Measurements from ENCODE around the gene GLP1R. TPM values are rescaled to one million over a fixed set of nuclear protein-coding genes. Genes with fewer than 3 reads are reported as not detected.

Gene GLP1R
- polyA plus RNA-seq, 1 donor (not counting 4 experiments of a cell fraction or from before 2014, with no cell fraction given): not detected

DNA sequence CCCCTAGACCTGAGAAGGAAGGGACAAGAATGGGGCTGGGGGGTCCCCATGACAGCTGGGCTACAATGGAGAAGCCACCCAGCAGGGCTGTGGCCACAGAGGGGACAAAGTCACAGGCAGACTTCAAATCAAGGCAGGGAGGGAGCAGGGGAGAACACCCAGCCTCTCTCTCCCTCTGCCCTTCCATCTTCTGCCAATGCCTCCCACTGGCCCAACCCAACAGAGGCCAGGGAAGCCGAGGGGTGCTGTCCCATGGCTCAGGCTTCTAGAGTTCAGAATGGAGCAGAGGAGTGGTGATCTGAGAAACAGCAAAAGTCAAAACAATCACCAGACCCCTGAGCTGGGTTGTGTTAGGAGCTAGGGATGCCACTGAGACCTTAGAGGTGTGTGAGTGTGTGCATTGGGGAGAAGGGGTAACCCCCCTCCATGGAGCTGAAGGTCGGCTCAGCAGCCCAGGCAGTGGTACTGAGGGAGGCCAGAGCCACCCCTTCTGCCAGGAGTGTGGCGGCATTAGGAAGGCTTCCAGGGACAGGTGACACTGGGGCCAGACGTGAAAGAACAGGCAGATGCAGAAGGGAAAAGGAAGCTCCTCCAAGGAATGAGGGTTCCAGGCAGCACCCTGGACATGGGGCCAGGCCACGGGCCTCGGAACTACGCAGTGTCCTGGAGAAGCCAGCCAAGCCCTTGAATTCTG lies 12.0 kb downstream of the GLP1R start:
- Histone ChIP-seq H3K9ac (ENCODE audit: control insufficient read depth, extremely low read depth, insufficient read depth, low read length) (no peak overlapping the region), H3K27ac (ENCODE audit: control insufficient read depth, insufficient read depth, low read length) (no peak overlapping the region), H3K36me3 (ENCODE audit: control insufficient read depth in 2 of 2, extremely low read depth in 1 of 2, insufficient read depth in 2 of 2, low read length in 2 of 2) (no peaks in the 10 kb centered on the region), H2AFZ (ENCODE audit: control insufficient read depth, low read length) (no peak overlapping the region), H3K4me2 (ENCODE audit: control insufficient read depth, extremely low read depth, insufficient read depth, low read depth, low read length) (no peak overlapping the region), H3K4me1 (ENCODE audit: control insufficient read depth, extremely low read depth, insufficient read depth, low read length) (no peaks in the 10 kb centered on the region), H3K27me3 (ENCODE audit: control insufficient read depth, extremely low read depth, insufficient read depth, low read length) (peaks cover 37% of the 10 kb centered on the region), H3K4me3 (ENCODE audit: control insufficient read depth in 2 of 3, extremely low read depth in 1 of 3, insufficient read depth in 2 of 3, low read depth in 1 of 3, low read length in 3 of 3) (no peak overlapping the region), H4K20me1 (ENCODE audit: control insufficient read depth, extremely low read depth, insufficient read depth, low read length) (no peaks in the 10 kb centered on the region), H3K79me2 (ENCODE audit: control insufficient read depth, insufficient read depth, low read length) (no peaks in the 10 kb centered on the region), H3K9me1 (ENCODE audit: control insufficient read depth, extremely low read depth, insufficient read depth, low read length) (no peaks in the 10 kb centered on the region), H3K9me3 (ENCODE audit: control insufficient read depth, low read depth, low read length) (no peaks in the 10 kb centered on the region)
- TF ChIP-seq, protein P1, sequence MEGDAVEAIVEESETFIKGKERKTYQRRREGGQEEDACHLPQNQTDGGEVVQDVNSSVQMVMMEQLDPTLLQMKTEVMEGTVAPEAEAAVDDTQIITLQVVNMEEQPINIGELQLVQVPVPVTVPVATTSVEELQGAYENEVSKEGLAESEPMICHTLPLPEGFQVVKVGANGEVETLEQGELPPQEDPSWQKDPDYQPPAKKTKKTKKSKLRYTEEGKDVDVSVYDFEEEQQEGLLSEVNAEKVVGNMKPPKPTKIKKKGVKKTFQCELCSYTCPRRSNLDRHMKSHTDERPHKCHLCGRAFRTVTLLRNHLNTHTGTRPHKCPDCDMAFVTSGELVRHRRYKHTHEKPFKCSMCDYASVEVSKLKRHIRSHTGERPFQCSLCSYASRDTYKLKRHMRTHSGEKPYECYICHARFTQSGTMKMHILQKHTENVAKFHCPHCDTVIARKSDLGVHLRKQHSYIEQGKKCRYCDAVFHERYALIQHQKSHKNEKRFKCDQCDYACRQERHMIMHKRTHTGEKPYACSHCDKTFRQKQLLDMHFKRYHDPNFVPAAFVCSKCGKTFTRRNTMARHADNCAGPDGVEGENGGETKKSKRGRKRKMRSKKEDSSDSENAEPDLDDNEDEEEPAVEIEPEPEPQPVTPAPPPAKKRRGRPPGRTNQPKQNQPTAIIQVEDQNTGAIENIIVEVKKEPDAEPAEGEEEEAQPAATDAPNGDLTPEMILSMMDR (optimal IDR thresholded peaks at IDR 0.05 in 1 of 3, IDR thresholded peaks at IDR 0.05 in 1 of 3, conservative IDR thresholded peaks at IDR 0.05 in 1 of 3; ENCODE audit: extremely low read depth in 1 of 3, insufficient read depth in 2 of 3, low read length in 3 of 3): no peak
- no peak for TF ChIP-seq EZH2 (IDR thresholded peaks at IDR 0.05; ENCODE audit: low read length)
- dilution Hi-C loops (cut with MboI; ENCODE audit: extremely low pct_ligation_motif_present, low sequenced_read_pairs): no loop called here
- no peak for FAIRE-seq
- DNase-seq (ENCODE audit: low read depth, low spot score): no peak

DNA sequence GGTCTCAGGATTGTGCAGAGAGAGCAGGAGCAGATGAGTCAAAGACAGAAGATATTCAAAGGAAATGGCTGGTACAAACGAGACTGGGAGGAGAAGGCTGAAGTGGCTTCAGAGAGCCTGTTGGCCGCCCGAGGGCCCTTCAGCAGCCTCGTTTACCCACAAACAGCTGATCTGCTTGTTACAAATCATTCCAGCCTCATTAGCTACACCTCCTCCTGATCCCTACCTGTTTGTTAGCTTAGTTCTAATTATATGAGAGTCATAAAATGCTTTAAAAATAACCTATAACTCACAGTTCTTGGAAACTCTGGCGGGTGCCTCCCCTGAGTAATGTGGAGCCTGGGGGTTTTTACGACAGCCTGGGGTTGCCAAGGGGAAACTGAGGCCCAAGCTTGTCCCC lies 12.6 kb downstream of the GLP1R start:
- Histone ChIP-seq H4K20me1 (ENCODE audit: control insufficient read depth, extremely low read depth, insufficient read depth, low read length) (no peaks in the 10 kb centered on the region), H3K27ac (ENCODE audit: control insufficient read depth, insufficient read depth, low read length) (no peak overlapping the region), H3K9me1 (ENCODE audit: control insufficient read depth, extremely low read depth, insufficient read depth, low read length) (no peaks in the 10 kb centered on the region), H3K4me1 (ENCODE audit: control insufficient read depth, extremely low read depth, insufficient read depth, low read length) (no peaks in the 10 kb centered on the region), H3K27me3 (ENCODE audit: control insufficient read depth, extremely low read depth, insufficient read depth, low read length) (peaks cover 36% of the 10 kb centered on the region), H3K36me3 (ENCODE audit: control insufficient read depth in 2 of 2, extremely low read depth in 1 of 2, insufficient read depth in 2 of 2, low read length in 2 of 2) (no peaks in the 10 kb centered on the region), H2AFZ (ENCODE audit: control insufficient read depth, low read length) (no peak overlapping the region), H3K4me3 (ENCODE audit: control insufficient read depth in 2 of 3, extremely low read depth in 1 of 3, insufficient read depth in 2 of 3, low read depth in 1 of 3, low read length in 3 of 3) (no peak overlapping the region), H3K79me2 (ENCODE audit: control insufficient read depth, insufficient read depth, low read length) (no peaks in the 10 kb centered on the region), H3K9ac (ENCODE audit: control insufficient read depth, extremely low read depth, insufficient read depth, low read length) (no peak overlapping the region), H3K9me3 (ENCODE audit: control insufficient read depth, low read depth, low read length) (no peaks in the 10 kb centered on the region), H3K4me2 (ENCODE audit: control insufficient read depth, extremely low read depth, insufficient read depth, low read depth, low read length) (no peak overlapping the region)
- dilution Hi-C loops (cut with MboI; ENCODE audit: extremely low pct_ligation_motif_present, low sequenced_read_pairs): no loop called here
- DNase-seq (ENCODE audit: low read depth, low spot score) (no peak), FAIRE-seq (no peak)
- TF ChIP-seq, protein P1 (optimal IDR thresholded peaks at IDR 0.05 in 1 of 3, IDR thresholded peaks at IDR 0.05 in 1 of 3, conservative IDR thresholded peaks at IDR 0.05 in 1 of 3; ENCODE audit: extremely low read depth in 1 of 3, insufficient read depth in 2 of 3, low read length in 3 of 3): no peak
- no peak for TF ChIP-seq EZH2 (IDR thresholded peaks at IDR 0.05; ENCODE audit: low read length)

All from keratinocyte (primary cell).